Fibroblast of the aortic adventitia (primary cell): ENCODE results near the gene SMIM45.

ENCODE experiments used
- DNase-seq: peaks from one replicate; pipeline ENCODE4 v3.0.0-alpha.2; 2010; ENCODE audit warnings: low read depth
- H3K4me3 ChIP-seq: 2 replicates; pipeline ENCODE4 v1.5.1; 2011; ENCODE audit warnings: low read depth, mild to moderate bottlenecking, control low read depth, low read length, moderate library complexity
- CTCF ChIP-seq: IDR thresholded peaks from 2 replicates; pipeline ENCODE4 v1.5.1; 2011; ENCODE audit warnings: mild to moderate bottlenecking, low read length, control low read depth, inconsistent platforms; ENCODE audit not compliant: insufficient read depth

SMIM45 gene

GRCh38 chr22:41964112-41964491 lies 12.2 kb downstream of the SMIM45 start:
- DNase-seq = no peak
- TF ChIP-seq CTCF = no peak
- no peak overlapping the region for H3K4me3 ChIP-seq

GRCh38 chr22:41966225-41966606 lies 14.3 kb downstream of the SMIM45 start:
- TF ChIP-seq CTCF = no peak
- H3K4me3 ChIP-seq = no peak overlapping the region
- no peak for DNase-seq

GRCh38 chr22:41966607-41967240 lies 14.8 kb downstream of the SMIM45 start:
- DNase-seq = peak; percentile 86
- peak; percentile 31 for TF ChIP-seq CTCF
- no peak overlapping the region for H3K4me3 ChIP-seq

- no peak overlapping the region for H3K4me3 ChIP-seq
- TF ChIP-seq CTCF = no peak
- DNase-seq = peak; percentile 12
These were observed 16.7 kb downstream of the SMIM45 start for GRCh38 chr22:41968601-41969000.

- no peak for TF ChIP-seq CTCF
- no peak for DNase-seq
These were observed 17.2 kb downstream of the SMIM45 start, which contains the start of gene SEPTIN3 for GRCh38 chr22:41969110-41969646. TSS of gene SEPTIN3 (plus strand) at chr22:41969443. CDS start at chr22:41971493, 2,050 bp downstream.

GRCh38 chr22:41970601-41971000 lies 18.7 kb downstream of the SMIM45 start:
- DNase-seq = no peak
- H3K4me3 ChIP-seq = no peak overlapping the region
- no peak for TF ChIP-seq CTCF

More at GRCh38 chr22:41969110-41969646, 17.2 kb downstream of the SMIM45 start, which contains the start of gene SEPTIN3:
- no peak within 1 kb of the TSS for H3K4me3 ChIP-seq

- TF ChIP-seq CTCF = no peak
- DNase-seq = no peak
- no peak overlapping the region for H3K4me3 ChIP-seq
These were observed 19.5 kb downstream of the SMIM45 start for GRCh38 chr22:41971431-41971830.
